Fibroblast of upper back skin (primary cell): ENCODE results near the gene FAM32A.

ENCODE experiments used
- DNase-seq: peaks from one replicate; pipeline ENCODE4 v3.0.0-alpha.2; 2013

FAM32A gene

GRCh38 chr19:16203256-16204004 lies 18.2 kb downstream of the FAM32A start:
- no peak for DNase-seq

- DNase-seq: no peak
Observed at GRCh38 chr19:16204005-16204294, 18.7 kb downstream of the FAM32A start.

- no peak for DNase-seq
Observed at GRCh38 chr19:16205205-16206045, 20.2 kb downstream of the FAM32A start.

- no peak for DNase-seq
Observed at GRCh38 chr19:16206046-16206605, 20.9 kb downstream of the FAM32A start.

- no peak for DNase-seq
Observed at GRCh38 chr19:16206637-16207036, 21.4 kb downstream of the FAM32A start.

GRCh38 chr19:16207063-16207462 lies 21.9 kb downstream of the FAM32A start:
- no peak for DNase-seq

GRCh38 chr19:16207490-16208025 lies 22.3 kb downstream of the FAM32A start:
- no peak for DNase-seq

GRCh38 chr19:16208064-16208759 lies 23.0 kb downstream of the FAM32A start:
- DNase-seq: no peak

- no peak for DNase-seq
Observed at GRCh38 chr19:16208847-16209665, 23.8 kb downstream of the FAM32A start.

- DNase-seq: no peak
Observed at GRCh38 chr19:16210168-16210567, 25.0 kb downstream of the FAM32A start.

- no peak for DNase-seq
Observed at GRCh38 chr19:16213076-16213475, 27.9 kb downstream of the FAM32A start.

GRCh38 chr19:16216744-16217670 lies 31.8 kb downstream of the FAM32A start:
- no peak for DNase-seq

- DNase-seq: no peak
Observed at GRCh38 chr19:16217716-16218451, 32.7 kb downstream of the FAM32A start.

GRCh38 chr19:16218851-16219250 lies 33.6 kb downstream of the FAM32A start:
- DNase-seq: no peak

- DNase-seq: peak; percentile 10
Observed at GRCh38 chr19:16222806-16223205, 37.6 kb downstream of the FAM32A start.

- DNase-seq: no peak
Observed at GRCh38 chr19:16223746-16224145, 38.5 kb downstream of the FAM32A start.

- no peak for DNase-seq
Observed at GRCh38 chr19:16224293-16225045, 39.3 kb downstream of the FAM32A start.

GRCh38 chr19:16225279-16226183 lies 40.3 kb downstream of the FAM32A start:
- no peak for DNase-seq
